K562 (cell line): Measurements from ENCODE around the gene TFF1. TPM values are rescaled to one million over a fixed set of nuclear protein-coding genes. Genes with fewer than 3 reads are reported as not detected.

ENCODE experiments used
- ATAC-seq: fragments of 200-7000 bp; cut with Tn5 transposase; 3 replicates; pipeline ENCODE4 v1.9.1; 2020; ENCODE audit warnings: moderate library complexity
- BruUV-seq: library from RNA; stranded (reverse); fragments of 400-500 nt; replicated peaks from 2 replicates; lab custom pipeline; 2021; lab: Mats Ljungman, UMichigan
- CTCF ChIA-PET: fragments of 300-600 bp; formaldehyde crosslinking; extraction: SDS; loops from one replicate; lab custom pipeline; 2021; ENCODE audit warnings: low intra/inter-chr PET ratio; lab: Yijun Ruan, JAX
- POLR2A ChIA-PET: fragments of 300-600, 350-650 bp; sonication (Branson Sonifier 250); formaldehyde crosslinking; extraction: SDS; loops from one replicate; lab custom pipeline; 2021; ENCODE audit warnings: antibody characterized with exemption, inconsistent platforms; lab: Yijun Ruan, JAX
- DNase-seq, 4 experiments: peaks; one replicate each; pipeline versions ENCODE4 v3.0.0 to v3.0.0-alpha.2; 2011 to 2018; ENCODE audit warnings: low spot score in 3 of 4, mixed read lengths in 3 of 4; ENCODE audit errors: extremely low read depth in 1 of 4
- FAIRE-seq: peaks from 2 replicates; lab custom pipeline; 2011; peaks lifted over from hg19 to GRCh38; lab: Jason Lieb, UNC
- H2AFZ ChIP-seq: 2 replicates; pipeline ENCODE4 v1.6.0; 2011; ENCODE audit warnings: low read depth, low read length, control low read depth, inconsistent platforms
- H3K27ac ChIP-seq: fragments of 200-600 bp; 3 replicates; pipeline ENCODE4 v1.8.0; 2011; ENCODE audit warnings: low read depth, mild to moderate bottlenecking, control low read depth, inconsistent platforms, low read length, moderate library complexity, mixed read lengths; ENCODE audit errors: extremely low read depth
- H3K27me3 ChIP-seq, 2 experiments: fragments of 300-600 bp in 1 of 2; 2 replicates in 1 of 2; 3 replicates in 1 of 2; pipeline versions ENCODE4 v1.6.0 to v1.8.0; 2011; ENCODE audit warnings: inconsistent platforms in 2 of 2, low read length in 2 of 2, mild to moderate bottlenecking in 1 of 2, mixed read lengths in 1 of 2, moderate library complexity in 1 of 2; ENCODE audit not compliant: control insufficient read depth in 2 of 2, insufficient read depth in 2 of 2
- H3K36me3 ChIP-seq: fragments of 300-600 bp; 3 replicates; pipeline ENCODE4 v1.8.0; 2011; ENCODE audit warnings: mild to moderate bottlenecking, low read length, inconsistent platforms; ENCODE audit not compliant: control insufficient read depth, insufficient read depth
- H3K4me1 ChIP-seq, 2 experiments: fragments of 200-600 bp in 1 of 2; replicated peaks in 1 of 2; 2 replicates in 1 of 2; 3 replicates in 1 of 2; pipeline versions ENCODE4 v1.5.1 to v1.8.0; 2011; ENCODE audit warnings: inconsistent platforms in 2 of 2, low read length in 2 of 2, mild to moderate bottlenecking in 1 of 2, mixed read lengths in 1 of 2, moderate library complexity in 1 of 2; ENCODE audit not compliant: control insufficient read depth in 2 of 2, insufficient read depth in 2 of 2
- H3K4me2 ChIP-seq: 2 replicates; pipeline ENCODE4 v1.6.1; 2011; ENCODE audit warnings: low read length, control low read depth, inconsistent platforms, mixed read lengths; ENCODE audit not compliant: insufficient read depth
- H3K4me3 ChIP-seq: fragments of 200-600 bp; sonication (generic), shearing (Covaris generic); 2 replicates; pipeline ENCODE4 v1.5.1; 2016; ENCODE audit warnings: control low read depth, inconsistent platforms
- H3K79me2 ChIP-seq: fragments of 200-600 bp; 3 replicates; pipeline ENCODE4 v1.8.0; 2011; ENCODE audit warnings: low read length, inconsistent platforms; ENCODE audit not compliant: control insufficient read depth, insufficient read depth
- H3K9ac ChIP-seq, 2 experiments: 2 replicates each; pipeline versions ENCODE4 v1.6.0 to v1.6.1; 2011; ENCODE audit warnings: low read depth in 2 of 2, low read length in 2 of 2, control low read depth in 1 of 2, inconsistent platforms in 1 of 2, mild to moderate bottlenecking in 1 of 2, mixed read lengths in 1 of 2; ENCODE audit not compliant: insufficient read depth in 1 of 2
- H3K9me1 ChIP-seq: one replicate; pipeline ENCODE4 v1.6.0; 2011; ENCODE audit warnings: inconsistent platforms, mild to moderate bottlenecking, low read length, moderate library complexity; ENCODE audit not compliant: control insufficient read depth, insufficient read depth
- H3K9me3 ChIP-seq: replicated peaks from 2 replicates; pipeline ENCODE4 v1.5.1; 2011; ENCODE audit warnings: low read depth, low read length, inconsistent platforms; ENCODE audit not compliant: control insufficient read depth, insufficient read depth
- H4K20me1 ChIP-seq: replicated peaks from 2 replicates; pipeline ENCODE4 v1.6.1; 2011; ENCODE audit warnings: low read length, inconsistent platforms, mixed read lengths; ENCODE audit not compliant: control insufficient read depth, insufficient read depth
- CREB1 ChIP-seq, 2 experiments: sonication (generic) in 1 of 2; formaldehyde crosslinking in 1 of 2; IDR thresholded peaks; 2 replicates each; pipeline versions ENCODE4 v1.6.1 to v1.8.0; 2012 to 2022; ENCODE audit warnings: inconsistent platforms in 1 of 2, mild to moderate bottlenecking in 1 of 2, missing genetic modification reagents in 1 of 2, moderate library complexity in 1 of 2
- FOSL1 ChIP-seq: fragments of 200-800 bp; sonication (Bioruptor generic); conservative IDR thresholded peaks from 2 replicates; pipeline ENCODE4 v1.6.1; 2016; ENCODE audit warnings: missing genetic modification characterization, missing compliant biosample characterization
- KLF13 ChIP-seq: fragments of 450-650 bp; IDR thresholded peaks from 2 replicates; pipeline ENCODE4 v1.6.1; 2016; ENCODE audit warnings: missing genetic modification characterization, low read depth, mild to moderate bottlenecking, missing compliant biosample characterization, moderate library complexity, borderline replicate concordance
- L3MBTL2 ChIP-seq: fragments of 450-650 bp; IDR thresholded peaks from 2 replicates; pipeline ENCODE4 v1.6.1; 2016; ENCODE audit warnings: mild to moderate bottlenecking, moderate library complexity
- MTF1 ChIP-seq: fragments of 250-450 bp; sonication (Bioruptor Pico); IDR thresholded peaks from 2 replicates; pipeline ENCODE4 v1.9.0; 2021; ENCODE audit warnings: moderate library complexity, mild to moderate bottlenecking, inconsistent platforms, borderline replicate concordance
- NFE2L1 ChIP-seq: fragments of 450-650 bp; IDR thresholded peaks from 2 replicates; pipeline ENCODE4 v1.6.1; 2016; ENCODE audit warnings: missing genetic modification characterization, low read depth, mild to moderate bottlenecking, missing compliant biosample characterization, moderate library complexity, borderline replicate concordance
- NFIX ChIP-seq: fragments of 250-450 bp; sonication (Bioruptor Pico); IDR thresholded peaks from 2 replicates; pipeline ENCODE4 v1.4.0; 2020; ENCODE audit warnings: low read depth, mild to moderate bottlenecking, moderate library complexity
- PTRF ChIP-seq: fragments of 450-650 bp; IDR thresholded peaks from 2 replicates; pipeline ENCODE4 v1.6.1; 2016; ENCODE audit warnings: mild to moderate bottlenecking, missing genetic modification characterization, missing compliant biosample characterization
- PURB ChIP-seq: sonication (generic); formaldehyde crosslinking; IDR thresholded peaks from 2 replicates; pipeline ENCODE4 v1.9.0; 2021; ENCODE audit warnings: low read depth, mild to moderate bottlenecking, missing genetic modification reagents
- RBM15 ChIP-seq: fragments of 200-400 bp; formaldehyde crosslinking; IDR thresholded peaks from 2 replicates; pipeline ENCODE4 v1.6.1; 2018; ENCODE audit warnings: mild to moderate bottlenecking, low read length, moderate library complexity; ENCODE audit not compliant: insufficient read depth
- SMAD1 ChIP-seq: fragments of 150-350 bp; IDR thresholded peaks from 2 replicates; pipeline ENCODE4 v1.6.1; 2014; ENCODE audit warnings: low read length, low read depth; ENCODE audit not compliant: partially characterized antibody
- STAT5A ChIP-seq: IDR thresholded peaks from 2 replicates; pipeline ENCODE4 v1.6.1; 2012; ENCODE audit warnings: low read length, inconsistent platforms, borderline replicate concordance
- TOE1 ChIP-seq, 2 experiments: fragments of 450-650 bp in 1 of 2; sonication (generic) in 1 of 2; formaldehyde crosslinking in 1 of 2; IDR thresholded peaks; 2 replicates each; pipeline versions ENCODE4 v1.7.1 to v1.8.0; 2016 to 2022; ENCODE audit warnings: borderline replicate concordance in 2 of 2, mild to moderate bottlenecking in 2 of 2, antibody characterized with exemption in 1 of 2, inconsistent platforms in 1 of 2, low read depth in 1 of 2, missing genetic modification reagents in 1 of 2, moderate library complexity in 1 of 2
- ZNF384 ChIP-seq: IDR thresholded peaks from 2 replicates; pipeline ENCODE4 v1.6.1; 2012; ENCODE audit warnings: low read depth, low read length, improper control_type of control experiment
- ZNF444 ChIP-seq: fragments of 250-450 bp; sonication (Bioruptor Pico); IDR thresholded peaks from 2 replicates; pipeline ENCODE4 v1.4.0; 2020; ENCODE audit warnings: mild to moderate bottlenecking, moderate library complexity
- ZSCAN32 ChIP-seq: fragments of 450-650 bp; formaldehyde crosslinking; IDR thresholded peaks from 2 replicates; pipeline ENCODE4 v1.4.0; 2020; ENCODE audit warnings: mild to moderate bottlenecking, moderate library complexity
- WGBS: fragments of 100-300 bp; shearing (Covaris generic); methylation state at CpG from one replicate; pipeline ENCODE4 v1.1.6; 2016; ENCODE audit warnings: low coverage, mixed read lengths; ENCODE audit not compliant: insufficient coverage; ENCODE audit errors: missing lambda C conversion rate; 5-methylcytosine and 5-hydroxymethylcytosine counted together
- in situ Hi-C: fragments of 300-500 bp; cut with MboI; formaldehyde crosslinking; loops from 4 replicates; pipeline ENCODE4 v1.15.0; 2018; ENCODE audit warnings: inconsistent platforms, mixed read lengths
- intact Hi-C: fragments of 100-400 bp; cut with micrococcal nuclease; formaldehyde crosslinking; loops from 2 replicates; pipeline ENCODE4 v1.14.2; 2022
- polyA plus RNA-seq, 8 experiments: library from polyadenylated mRNA; depleted of rRNA in 4 of 8; stranded (reverse) in 5 of 8; unstranded in 3 of 8; fragments of >200 nt; fragmentation: Nextera tagmentation in 2 of 8; fragmentation: Illumina TruSeq in 1 of 8; extraction: Ambion mirVana in 2 of 8; extraction: Trizol in 1 of 8; gene quantifications; 2 replicates each; pipeline versions ENCODE4 v1.2.1 to v1.2.3, GENCODE V29; 2011 to 2014; ENCODE audit warnings: inconsistent platforms in 1 of 8, missing spikeins in 1 of 8
- total RNA-seq, 7 experiments: library from RNA; depleted of rRNA in 6 of 7; stranded (reverse); fragments of >200 nt in 6 of 7; fragmentation: Illumina TruSeq in 2 of 7; extraction: Trizol in 2 of 7; gene quantifications; 2 replicates each; pipeline versions ENCODE4 v1.2.1 to v1.2.3, GENCODE V29; 2011 to 2021; ENCODE audit warnings: low replicate concordance in 1 of 7
- TF ChIP-seq, protein P1 (sequence below): sonication (generic); formaldehyde crosslinking; IDR thresholded peaks from 2 replicates; pipeline ENCODE4 v1.8.0; 2022; ENCODE audit warnings: mild to moderate bottlenecking, missing genetic modification reagents
- TF ChIP-seq, protein P2 (sequence below): IDR thresholded peaks from 2 replicates; pipeline ENCODE4 v1.6.1; 2011; ENCODE audit not compliant: insufficient read length; ENCODE audit errors: extremely low read depth
- TF ChIP-seq, protein P3 (sequence below): sonication (generic); formaldehyde crosslinking; IDR thresholded peaks from 2 replicates; pipeline ENCODE4 v1.9.0; 2022; ENCODE audit warnings: mild to moderate bottlenecking, missing genetic modification reagents

TFF1 gene
- total and polyA plus RNA-seq, 9 of the 15 experiments (the other 6 are each of a cell fraction or from before 2014, with no cell fraction given): 0.31 TPM; not detected in 8

DNA sequence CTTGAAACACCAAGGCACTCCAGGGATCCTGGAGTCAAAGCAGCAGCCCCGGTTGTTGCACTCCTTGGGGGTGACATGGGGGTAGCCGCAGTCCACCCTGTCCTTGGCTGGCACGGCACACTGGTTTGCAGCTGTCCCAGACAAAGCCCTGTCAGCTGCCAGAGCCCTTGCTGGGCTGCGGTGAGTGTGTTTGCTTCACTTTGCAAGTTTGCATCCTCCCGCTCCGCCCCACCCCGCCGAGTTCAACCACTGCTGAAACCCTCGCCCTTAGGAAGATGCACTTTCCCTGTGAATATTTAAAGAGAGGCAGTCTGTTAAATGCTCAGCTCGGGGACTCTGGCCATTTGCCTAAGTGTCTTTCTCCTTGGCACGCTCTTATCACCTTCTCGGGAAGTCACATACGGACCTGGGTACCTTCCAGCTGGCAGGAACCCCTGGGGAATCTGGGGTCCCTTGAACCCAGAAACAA, 52.8 kb downstream of the TFF1 start:
- in situ Hi-C loops (loop anchor here (10.0 kb wide), 1 partner anchor 131 kb away; no protein-coding TSS in a partner anchor), intact Hi-C loops (no loop called here)
- Histone ChIP-seq H3K4me3 (no peak overlapping the region), H3K36me3 (no peaks in the 10 kb centered on the region), H3K9me1 (no peaks in the 10 kb centered on the region), H2AFZ (no peak overlapping the region), H3K27ac (no peak overlapping the region), H3K27me3 (peaks cover 53 to 93% of the 10 kb centered on the region in 2 experiments), H3K9ac (no peak overlapping the region), H3K4me1 (peaks cover 0 to 10% of the 10 kb centered on the region in 2 experiments; a peak in 1 of 5 replicates), H3K4me2 (no peak overlapping the region), H3K79me2 (no peaks in the 10 kb centered on the region), H4K20me1 (peaks cover 26% of the 10 kb centered on the region), H3K9me3 (no peaks in the 10 kb centered on the region)
- ATAC-seq (no peak), FAIRE-seq (no peak), DNase-seq (no peak)
- ChIA-PET POLR2A (interaction anchor here (2.1 kb wide), 1 partner anchor 11 kb away, joined by 8 read pairs; no protein-coding TSS in a partner anchor), CTCF (no interaction called here)
- TF ChIP-seq ZNF384 (no peak), CREB1 (IDR thresholded peaks at IDR 0.05) (no peak), CREB1 (CRISPR knock-in tag; IDR thresholded peaks at IDR 0.05) (no peak), PTRF (no peak), SMAD1 (no peak), PURB (CRISPR knock-in tag) (no peak), STAT5A (no peak), NFE2L1 (tag) (no peak), NFIX (CRISPR knock-in tag) (no peak), RBM15 (no peak), KLF13 (tag) (no peak), ZNF444 (CRISPR knock-in tag) (no peak), ZSCAN32 (CRISPR knock-in tag) (no peak), FOSL1 (tag) (no peak), TOE1 (IDR thresholded peaks at IDR 0.05; ENCODE audit: borderline replicate concordance) (no peak), TOE1 (CRISPR knock-in tag; IDR thresholded peaks at IDR 0.05; ENCODE audit: borderline replicate concordance, low read depth) (no peak), L3MBTL2 (no peak), MTF1 (no peak)
- TF ChIP-seq, protein P1, sequence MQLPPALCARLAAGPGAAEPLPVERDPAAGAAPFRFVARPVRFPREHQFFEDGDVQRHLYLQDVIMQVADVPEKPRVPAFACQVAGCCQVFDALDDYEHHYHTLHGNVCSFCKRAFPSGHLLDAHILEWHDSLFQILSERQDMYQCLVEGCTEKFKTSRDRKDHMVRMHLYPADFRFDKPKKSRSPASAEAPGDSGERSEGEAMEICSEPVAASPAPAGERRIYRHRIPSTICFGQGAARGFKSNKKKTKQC (CRISPR knock-in tag): no peak
- TF ChIP-seq, protein P2, sequence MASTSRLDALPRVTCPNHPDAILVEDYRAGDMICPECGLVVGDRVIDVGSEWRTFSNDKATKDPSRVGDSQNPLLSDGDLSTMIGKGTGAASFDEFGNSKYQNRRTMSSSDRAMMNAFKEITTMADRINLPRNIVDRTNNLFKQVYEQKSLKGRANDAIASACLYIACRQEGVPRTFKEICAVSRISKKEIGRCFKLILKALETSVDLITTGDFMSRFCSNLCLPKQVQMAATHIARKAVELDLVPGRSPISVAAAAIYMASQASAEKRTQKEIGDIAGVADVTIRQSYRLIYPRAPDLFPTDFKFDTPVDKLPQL: no peak
- TF ChIP-seq, protein P3, sequence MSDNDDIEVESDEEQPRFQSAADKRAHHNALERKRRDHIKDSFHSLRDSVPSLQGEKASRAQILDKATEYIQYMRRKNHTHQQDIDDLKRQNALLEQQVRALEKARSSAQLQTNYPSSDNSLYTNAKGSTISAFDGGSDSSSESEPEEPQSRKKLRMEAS (CRISPR knock-in tag): no peak
- WGBS: 3% methylated on average over 13 of the region's 13 CpGs
- BruUV-seq: no TSS peak
